Activated B cell treated with CpG ODN at 0.5 μM for 24 hours (primary cell): ENCODE data around the gene FLOT2. TPM values are rescaled to one million over a fixed set of nuclear protein-coding genes. Genes with fewer than 3 reads are reported as not detected.

Source experiments
- ATAC-seq: fragments of 200-7000 bp; cut with Tn5 transposase; one replicate; pipeline ENCODE4 v1.10.0; 2021; ENCODE audit warnings: low read depth, mild to moderate bottlenecking, moderate library complexity
- CTCF ChIA-PET: fragments of 350-600 bp; sonication (Branson Sonifier 250); formaldehyde crosslinking; loops from one replicate; lab custom pipeline; 2021; ENCODE audit warnings: antibody characterized with exemption; lab: Charles Lee
- POLR2A ChIA-PET: fragments of 350-600 bp; sonication (Branson Sonifier 250); formaldehyde crosslinking; loops from one replicate; lab custom pipeline; 2021; ENCODE audit warnings: antibody characterized with exemption; lab: Charles Lee
- DNase-seq: peaks from one replicate; pipeline ENCODE4 v3.0.0; 2022
- H3K27ac Mint-ChIP-seq: one replicate; pipeline ENCODE4 v1.8.0; 2020; ENCODE audit warnings: mixed read lengths
- H3K27me3 Mint-ChIP-seq: one replicate; pipeline ENCODE4 v1.8.0; 2021; ENCODE audit warnings: mixed read lengths
- H3K36me3 Mint-ChIP-seq: one replicate; pipeline ENCODE4 v1.8.0; 2021; ENCODE audit warnings: low read depth, mixed read lengths
- H3K4me1 Mint-ChIP-seq: one replicate; pipeline ENCODE4 v1.8.0; 2021; ENCODE audit warnings: mixed read lengths
- H3K4me3 Mint-ChIP-seq: one replicate; pipeline ENCODE4 v1.8.0; 2020; ENCODE audit warnings: mild to moderate bottlenecking, mixed read lengths
- H3K9me3 Mint-ChIP-seq: one replicate; pipeline ENCODE4 v1.8.0; 2020; ENCODE audit warnings: mixed read lengths
- intact Hi-C: fragments of 100-400 bp; cut with micrococcal nuclease; formaldehyde crosslinking; loops from one replicate; pipeline ENCODE4 v1.15.1; 2024
- total RNA-seq: library from RNA; stranded (reverse); gene quantifications from 2 replicates; pipeline ENCODE4 v1.2.3, GENCODE V29; 2022
- TF ChIP-seq, protein P1 (sequence below): fragments of 200-600 bp; IDR thresholded peaks from one replicate; pipeline ENCODE4 v1.8.0; 2022; ENCODE audit warnings: antibody characterized with exemption, mild to moderate bottlenecking

The FLOT2 gene
- total RNA-seq, 1 donor from 2014 or later: 321 TPM

DNA sequence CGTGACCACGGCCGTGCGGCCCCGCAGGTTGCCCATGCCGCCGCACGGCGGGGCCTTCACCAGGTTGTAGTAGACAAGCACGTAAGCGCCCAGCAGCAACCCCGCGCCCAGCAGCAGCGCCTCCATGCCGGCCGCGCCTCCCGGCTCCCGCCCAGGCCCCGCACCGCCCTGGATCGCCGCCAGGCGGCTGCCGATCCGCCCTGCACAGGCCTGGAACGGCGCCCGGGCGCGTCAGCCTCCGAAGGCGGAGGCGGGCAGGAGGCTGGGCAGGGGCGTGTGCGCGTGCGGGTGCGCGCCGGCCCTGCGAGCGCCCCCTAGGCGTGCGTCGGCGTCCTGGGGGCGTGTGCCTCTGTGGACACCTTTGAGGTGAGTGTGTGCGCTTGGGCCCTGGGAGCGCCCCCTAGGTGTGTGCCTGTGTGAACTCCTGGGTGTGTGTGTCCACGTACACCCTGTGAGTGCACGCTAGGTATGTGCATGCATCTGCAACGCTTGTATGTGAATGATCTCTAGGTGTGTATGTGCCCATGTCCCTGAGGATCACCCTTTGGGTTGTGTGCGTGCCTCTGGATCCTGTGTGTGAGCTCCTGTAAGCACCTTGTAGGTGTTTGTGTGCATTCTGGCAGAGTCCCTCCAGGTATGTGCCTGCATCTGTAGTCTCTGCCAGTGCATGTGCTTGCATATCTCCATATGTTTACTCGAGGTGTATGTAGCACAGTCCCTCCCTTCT lies 5.4 kb upstream of the FLOT2 start, which contains the start of gene DHRS13:
DHRS13 (minus strand) TSS at position 261 of the 727 bp plus-strand sequence; CDS start at position 126, 135 bp downstream.
- intact Hi-C loops: loop anchor here (1.0 to 5.0 kb wide), 14 partner anchors 10 to 256 kb away; partner anchors contain the start of genes FAM222B, RPL23A, SDF2 and SUPT6H
- H3K36me3 Mint-ChIP-seq: peaks cover 53% of the 10 kb centered on the region
- DNase-seq (peak; percentile 97), ATAC-seq (peak; percentile 90)
- no peaks in the 10 kb centered on the region for H3K27me3 Mint-ChIP-seq
- ChIA-PET CTCF (interaction anchor here (0.6 to 10.4 kb wide), 22 partner anchors 8 to 196 kb away, joined by 3 to 90 read pairs (median 4); partner anchors contain the start of genes ERAL1, FAM222B, NEK8 and PROCA1), POLR2A (interaction anchor here (0.7 to 3.1 kb wide), 12 partner anchors 11 to 257 kb away, joined by 3 to 52 read pairs (median 12); partner anchors contain the start of genes BLTP2, FAM222B, PHF12 and PROCA1)
- TF ChIP-seq, protein P1, sequence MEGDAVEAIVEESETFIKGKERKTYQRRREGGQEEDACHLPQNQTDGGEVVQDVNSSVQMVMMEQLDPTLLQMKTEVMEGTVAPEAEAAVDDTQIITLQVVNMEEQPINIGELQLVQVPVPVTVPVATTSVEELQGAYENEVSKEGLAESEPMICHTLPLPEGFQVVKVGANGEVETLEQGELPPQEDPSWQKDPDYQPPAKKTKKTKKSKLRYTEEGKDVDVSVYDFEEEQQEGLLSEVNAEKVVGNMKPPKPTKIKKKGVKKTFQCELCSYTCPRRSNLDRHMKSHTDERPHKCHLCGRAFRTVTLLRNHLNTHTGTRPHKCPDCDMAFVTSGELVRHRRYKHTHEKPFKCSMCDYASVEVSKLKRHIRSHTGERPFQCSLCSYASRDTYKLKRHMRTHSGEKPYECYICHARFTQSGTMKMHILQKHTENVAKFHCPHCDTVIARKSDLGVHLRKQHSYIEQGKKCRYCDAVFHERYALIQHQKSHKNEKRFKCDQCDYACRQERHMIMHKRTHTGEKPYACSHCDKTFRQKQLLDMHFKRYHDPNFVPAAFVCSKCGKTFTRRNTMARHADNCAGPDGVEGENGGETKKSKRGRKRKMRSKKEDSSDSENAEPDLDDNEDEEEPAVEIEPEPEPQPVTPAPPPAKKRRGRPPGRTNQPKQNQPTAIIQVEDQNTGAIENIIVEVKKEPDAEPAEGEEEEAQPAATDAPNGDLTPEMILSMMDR: peak; percentile 82
- peaks cover 37% of the 10 kb centered on the region for H3K4me1 Mint-ChIP-seq
- peak within 1 kb of the TSS; percentile 77 for H3K27ac Mint-ChIP-seq
- peak within 1 kb of the TSS; percentile 82 for H3K4me3 Mint-ChIP-seq
- no peaks in the 10 kb centered on the region for H3K9me3 Mint-ChIP-seq

DNA sequence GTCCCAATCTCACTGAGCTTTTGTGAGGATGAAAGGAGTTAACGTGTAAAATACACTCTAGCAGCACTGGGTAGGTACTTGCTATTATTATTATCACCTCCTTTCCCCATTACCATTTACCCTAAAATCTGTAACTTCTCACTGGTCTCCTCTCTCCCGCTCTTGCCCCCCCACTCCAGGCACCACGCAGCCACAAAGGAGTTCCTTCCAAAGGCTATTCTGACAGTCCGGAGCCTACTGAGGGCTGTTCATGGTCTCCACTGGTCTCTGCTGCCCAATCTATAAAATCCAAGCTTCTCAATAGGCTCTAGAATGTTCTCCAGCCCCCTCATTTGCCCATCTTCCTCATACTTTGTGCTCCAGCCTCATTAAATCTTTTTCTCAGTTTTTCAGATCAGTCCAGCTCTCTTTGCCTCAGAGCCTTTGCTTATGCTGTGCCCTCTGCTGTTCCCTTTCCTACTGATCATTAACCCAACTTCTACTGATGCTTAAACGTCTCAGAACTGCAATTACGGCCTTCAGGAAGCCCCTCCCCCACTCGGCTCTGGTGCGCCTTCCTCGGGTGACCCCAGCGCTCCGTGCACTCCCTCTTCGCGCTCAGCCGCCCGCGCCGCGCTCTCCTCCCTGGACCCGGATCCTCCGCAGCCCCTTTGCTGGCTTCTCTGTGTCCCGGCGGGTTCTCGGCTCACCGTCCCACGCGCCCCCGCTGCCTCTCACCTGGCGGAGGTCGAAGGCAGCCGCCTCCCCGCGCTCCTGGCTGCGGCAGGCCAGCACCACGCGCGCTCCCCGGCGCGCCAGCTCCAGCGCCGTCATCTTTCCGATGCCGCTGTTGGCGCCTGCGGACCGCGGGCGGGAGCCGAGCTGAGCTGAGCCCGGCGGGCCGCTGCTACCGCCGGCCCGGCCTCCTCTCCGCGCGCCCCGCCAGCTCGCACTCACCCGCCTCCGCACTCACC lies 4.6 kb upstream of the FLOT2 start:
- no peak for DNase-seq
- H3K27ac Mint-ChIP-seq: peak overlapping the region; percentile 77
- peaks cover 41% of the 10 kb centered on the region for H3K4me1 Mint-ChIP-seq
- H3K36me3 Mint-ChIP-seq: peaks cover 49% of the 10 kb centered on the region
- no peaks in the 10 kb centered on the region for H3K27me3 Mint-ChIP-seq
- intact Hi-C loops: loop anchor here (1.0 to 5.0 kb wide), 4 partner anchors 9 to 255 kb away; partner anchors contain the start of genes RPL23A, SDF2 and SUPT6H
- TF ChIP-seq, protein P1: no peak
- H3K4me3 Mint-ChIP-seq: peak overlapping the region; percentile 82
- no peaks in the 10 kb centered on the region for H3K9me3 Mint-ChIP-seq
- POLR2A ChIA-PET: interaction anchor here (0.6 to 3.1 kb wide), 20 partner anchors 10 to 526 kb away, joined by 3 to 52 read pairs (median 4); partner anchors contain the start of genes BLTP2, FAM222B, PHF12 and PROCA1
- CTCF ChIA-PET: interaction anchor here (0.6 to 10.4 kb wide), 20 partner anchors 9 to 195 kb away, joined by 3 to 90 read pairs (median 4); partner anchors contain the start of genes ERAL1, FAM222B, NEK8 and PROCA1
- peak; percentile 29 for ATAC-seq

DNA sequence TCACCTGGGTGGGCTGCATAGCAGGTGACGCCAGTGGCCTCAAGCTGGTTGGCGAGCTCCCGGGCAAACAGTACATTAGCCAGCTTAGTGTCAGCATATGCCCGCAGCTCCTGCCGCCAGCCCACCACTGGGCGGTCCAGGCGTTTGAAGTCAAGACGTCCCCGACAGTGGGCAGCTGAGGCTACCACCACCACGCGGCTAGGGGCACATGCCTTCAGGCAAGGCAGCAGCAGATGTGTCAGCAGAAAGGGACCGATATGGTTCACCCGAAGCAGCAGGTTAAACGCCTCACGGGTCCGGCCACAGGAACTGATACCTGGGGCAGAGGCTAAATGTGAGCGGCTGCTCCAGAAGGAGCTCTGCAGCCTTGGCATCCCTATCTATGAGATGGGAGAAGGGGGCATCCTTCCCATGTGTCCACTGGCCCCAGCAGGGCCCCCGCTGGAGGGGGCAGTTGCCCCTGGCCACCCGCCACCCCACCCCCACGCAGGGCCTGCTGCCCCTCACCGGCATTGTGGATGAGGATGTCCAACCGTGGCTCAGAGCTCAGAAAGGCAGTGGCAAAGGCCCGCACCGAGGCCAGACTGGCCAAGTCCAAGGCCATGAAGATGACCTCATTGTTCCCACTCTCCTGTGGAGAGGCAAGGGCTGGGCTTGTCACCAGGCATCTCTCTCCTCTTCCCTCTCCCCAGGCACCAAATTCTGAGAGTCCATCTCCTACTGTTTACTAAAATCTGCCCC lies 3.6 kb upstream of the FLOT2 start:
- Mint-ChIP-seq H3K9me3 (no peaks in the 10 kb centered on the region), H3K27ac (no peak overlapping the region), H3K4me3 (peak overlapping the region; percentile 82), H3K27me3 (no peaks in the 10 kb centered on the region), H3K4me1 (peaks cover 50% of the 10 kb centered on the region), H3K36me3 (peaks cover 47% of the 10 kb centered on the region)
- CTCF ChIA-PET: interaction anchor here (1.2 to 10.4 kb wide), 8 partner anchors 8 to 174 kb away, joined by 3 to 90 read pairs (median 6); partner anchors contain the start of genes ERAL1, FAM222B, NEK8 and TLCD1
- DNase-seq (no peak), ATAC-seq (no peak)
- POLR2A ChIA-PET: interaction anchor here (0.6 to 3.1 kb wide), 11 partner anchors 9 to 175 kb away, joined by 3 to 52 read pairs (median 8); partner anchors contain the start of genes FAM222B, PHF12 and TLCD1
- intact Hi-C loops: loop anchor here (5.0 kb wide), 1 partner anchor 239 kb away; the partner anchor contains the start of genes SDF2 and SUPT6H
- TF ChIP-seq, protein P1: no peak

DNA sequence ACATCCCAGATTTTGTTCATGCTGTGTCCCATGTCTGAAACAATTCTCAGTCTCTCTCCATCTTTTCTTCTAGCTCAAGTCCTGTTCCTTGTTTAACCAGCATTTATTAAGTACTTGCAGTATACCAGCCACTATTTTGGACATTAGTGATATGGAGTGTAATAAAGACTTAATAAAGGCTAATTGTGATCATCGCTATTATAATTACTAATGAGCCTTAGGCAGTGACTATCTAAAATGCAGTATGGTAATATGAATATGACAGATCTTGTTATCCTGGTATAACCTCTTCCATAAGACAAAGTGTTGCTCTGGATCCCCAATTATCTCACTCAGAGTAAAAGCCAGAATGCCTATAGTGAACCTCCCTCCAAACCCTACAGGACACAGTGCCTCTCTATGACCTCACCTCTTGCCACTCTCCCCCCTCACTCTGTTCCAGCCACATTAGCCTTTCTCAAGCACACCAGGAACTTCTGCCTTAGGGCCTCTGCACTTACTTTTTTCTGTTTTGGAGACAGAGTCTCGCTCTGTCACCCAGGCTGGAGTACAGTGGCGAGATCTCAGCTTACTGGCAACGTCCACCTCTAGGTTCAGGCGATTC lies 1.8 kb upstream of the FLOT2 start:
- H3K9me3 Mint-ChIP-seq: no peaks in the 10 kb centered on the region
- H3K36me3 Mint-ChIP-seq: peaks cover 41% of the 10 kb centered on the region
- DNase-seq: no peak
- peaks cover 66% of the 10 kb centered on the region for H3K4me1 Mint-ChIP-seq
- H3K27ac Mint-ChIP-seq: peak overlapping the region; percentile 68
- ChIA-PET POLR2A (interaction anchor here (0.5 to 8.1 kb wide), 5 partner anchors 25 to 179 kb away, joined by 3 to 81 read pairs (median 21); partner anchors contain the start of genes FAM222B, NEK8, PHF12 and RPL23A), CTCF (interaction anchor here (0.8 to 10.4 kb wide), 4 partner anchors 8 to 173 kb away, joined by 3 to 90 read pairs (median 16); partner anchors contain the start of gene TLCD1)
- ATAC-seq: no peak
- intact Hi-C loops: no loop called here
- H3K27me3 Mint-ChIP-seq: no peaks in the 10 kb centered on the region
- H3K4me3 Mint-ChIP-seq: peak overlapping the region; percentile 56
- TF ChIP-seq, protein P1: no peak
